HepG2 (cell line): ENCODE results near the gene TCAP. TPM values are rescaled to one million over a fixed set of nuclear protein-coding genes. Genes with fewer than 3 reads are reported as not detected.

ENCODE experiments used
- ELF1 ChIP-seq: sonication (generic); formaldehyde crosslinking; IDR thresholded peaks from 2 replicates; pipeline ENCODE4 v1.4.0; 2020; ENCODE audit warnings: missing genetic modification reagents
- HMGXB4 ChIP-seq, 2 experiments: sonication (generic) in 1 of 2; formaldehyde crosslinking in 1 of 2; IDR thresholded peaks; 2 replicates each; pipeline versions ENCODE4 v1.4.0 to v1.6.1; 2018 to 2020; ENCODE audit warnings: missing genetic modification reagents in 2 of 2, borderline replicate concordance in 1 of 2, low read depth in 1 of 2, mild to moderate bottlenecking in 1 of 2, missing biosample characterization in 1 of 2
- MAZ ChIP-seq, 2 experiments: sonication (generic) in 1 of 2; formaldehyde crosslinking in 1 of 2; IDR thresholded peaks; 2 replicates each; pipeline versions ENCODE4 v1.5.0 to v1.6.1; 2012 to 2020; ENCODE audit warnings: low read depth in 2 of 2, mild to moderate bottlenecking in 2 of 2, borderline replicate concordance in 1 of 2, improper control_type of control experiment in 1 of 2, low read length in 1 of 2, missing genetic modification reagents in 1 of 2, moderate library complexity in 1 of 2
- MEIS1 ChIP-seq: sonication (generic); formaldehyde crosslinking; IDR thresholded peaks from 2 replicates; pipeline ENCODE4 v1.9.0; 2021; ENCODE audit warnings: mild to moderate bottlenecking, missing genetic modification reagents, moderate library complexity, borderline replicate concordance
- RXRA ChIP-seq: sonication (generic); formaldehyde crosslinking; IDR thresholded peaks from 2 replicates; pipeline ENCODE4 v1.5.1; 2020; ENCODE audit warnings: missing genetic modification reagents
- SMAD3 ChIP-seq: sonication (generic); formaldehyde crosslinking; IDR thresholded peaks from 2 replicates; pipeline ENCODE4 v1.4.0; 2020; ENCODE audit warnings: missing genetic modification reagents
- ZFP91 ChIP-seq: sonication (generic); formaldehyde crosslinking; IDR thresholded peaks from 2 replicates; pipeline ENCODE4 v1.9.0; 2022; ENCODE audit warnings: missing genetic modification reagents, mild to moderate bottlenecking, borderline replicate concordance
- ZNF234 ChIP-seq: sonication (generic); formaldehyde crosslinking; conservative IDR thresholded peaks from 2 replicates; pipeline ENCODE4 v1.5.1; 2020; ENCODE audit warnings: mild to moderate bottlenecking, missing genetic modification reagents
- ZNF282 ChIP-seq: fragments of 450-650 bp; IDR thresholded peaks from 2 replicates; pipeline ENCODE4 v1.6.1; 2018; ENCODE audit not compliant: partially characterized antibody
- ZNF34 ChIP-seq: sonication (generic); formaldehyde crosslinking; IDR thresholded peaks from 2 replicates; pipeline ENCODE4 v1.4.0; 2020; ENCODE audit warnings: mild to moderate bottlenecking, missing genetic modification reagents, borderline replicate concordance
- ZNF572 ChIP-seq: sonication (generic); formaldehyde crosslinking; IDR thresholded peaks from 2 replicates; pipeline ENCODE4 v1.5.1; 2020; ENCODE audit warnings: mild to moderate bottlenecking, missing genetic modification reagents
- ZNF614 ChIP-seq: IDR thresholded peaks from 2 replicates; pipeline ENCODE4 v1.6.1; 2018; ENCODE audit warnings: missing biosample characterization, missing genetic modification reagents, inconsistent platforms, borderline replicate concordance
- ZNF616 ChIP-seq: sonication (generic); formaldehyde crosslinking; IDR thresholded peaks from 2 replicates; pipeline ENCODE4 v1.5.0; 2020; ENCODE audit warnings: low read depth, mild to moderate bottlenecking, missing genetic modification reagents
- ZNF687 ChIP-seq: sonication (generic); formaldehyde crosslinking; IDR thresholded peaks from 2 replicates; pipeline ENCODE4 v1.5.1; 2020; ENCODE audit warnings: mild to moderate bottlenecking, missing genetic modification reagents, moderate library complexity
- ZZZ3 ChIP-seq: sonication (generic); formaldehyde crosslinking; IDR thresholded peaks from 2 replicates; pipeline ENCODE4 v1.4.0; 2020; ENCODE audit warnings: missing genetic modification reagents, mild to moderate bottlenecking, borderline replicate concordance
- polyA plus RNA-seq, 8 experiments: library from polyadenylated mRNA; depleted of rRNA in 3 of 8; stranded (reverse) in 7 of 8; unstranded in 1 of 8; fragments of >200 nt; fragmentation: Illumina TruSeq in 4 of 8; extraction: Trizol in 4 of 8; gene quantifications; 2 replicates each; pipeline versions ENCODE4 v1.2.1 to v1.2.3, GENCODE V29; 2011 to 2016; ENCODE audit warnings: low read depth in 4 of 8, missing spikeins in 1 of 8, mixed read lengths in 1 of 8; ENCODE audit not compliant: insufficient read depth in 1 of 8
- total RNA-seq, 5 experiments: library from RNA; depleted of rRNA; stranded (reverse); fragments of >200 nt; fragmentation: Illumina TruSeq; extraction: Trizol; gene quantifications; 2 replicates each; pipeline ENCODE4 v1.2.3, GENCODE V29; 2016; ENCODE audit warnings: low read depth in 1 of 5
- TF ChIP-seq, protein P1 (sequence below): sonication (generic); formaldehyde crosslinking; IDR thresholded peaks from 2 replicates; pipeline ENCODE4 v1.5.1; 2020; ENCODE audit warnings: mild to moderate bottlenecking, moderate library complexity, missing genetic modification reagents

Gene TCAP
- total and polyA plus RNA-seq, 2 of the 13 experiments (the other 11 are each of a cell fraction or from before 2014, with no cell fraction given) = 0.24 to 0.65 TPM

- TF ChIP-seq HMGXB4 (CRISPR knock-in tag; IDR thresholded peaks at IDR 0.05; ENCODE audit: borderline replicate concordance in 1 of 2, low read depth in 1 of 2) (peak; percentile 43 to 69; a peak in 2 of 4 replicates), ZNF282 (no peak), ELF1 (peak; percentile 36; the same call in 1 of the 2 replicates), ZNF687 (CRISPR knock-in tag) (peak; percentile 48), ZNF34 (0 out of 2 replicates have a peak, but pooled peaks have one; percentile 42), MAZ (IDR thresholded peaks at IDR 0.05; ENCODE audit: borderline replicate concordance, low read depth, low read length) (no peak), MAZ (CRISPR knock-in tag; IDR thresholded peaks at IDR 0.05; ENCODE audit: low read depth) (no peak), ZZZ3 (CRISPR knock-in tag) (peak; percentile 40; the same call in 1 of the 2 replicates), ZNF234 (0 out of 2 replicates have a peak, but pooled peaks have one; percentile 57), ZNF614 (CRISPR knock-in tag) (0 out of 2 replicates have a peak, but pooled peaks have one; percentile 16), ZFP91 (CRISPR knock-in tag) (peak; percentile 6; the same call in 1 of the 2 replicates), ZNF572 (CRISPR knock-in tag) (0 out of 2 replicates have a peak, but pooled peaks have one; percentile 78), ZNF616 (CRISPR knock-in tag) (0 out of 2 replicates have a peak, but pooled peaks have one; percentile 5), SMAD3 (CRISPR knock-in tag) (0 out of 2 replicates have a peak, but pooled peaks have one; percentile 21), RXRA (CRISPR knock-in tag) (0 out of 2 replicates have a peak, but pooled peaks have one; percentile 25), MEIS1 (CRISPR knock-in tag) (0 out of 2 replicates have a peak, but pooled peaks have one; percentile 49)
- TF ChIP-seq, protein P1, sequence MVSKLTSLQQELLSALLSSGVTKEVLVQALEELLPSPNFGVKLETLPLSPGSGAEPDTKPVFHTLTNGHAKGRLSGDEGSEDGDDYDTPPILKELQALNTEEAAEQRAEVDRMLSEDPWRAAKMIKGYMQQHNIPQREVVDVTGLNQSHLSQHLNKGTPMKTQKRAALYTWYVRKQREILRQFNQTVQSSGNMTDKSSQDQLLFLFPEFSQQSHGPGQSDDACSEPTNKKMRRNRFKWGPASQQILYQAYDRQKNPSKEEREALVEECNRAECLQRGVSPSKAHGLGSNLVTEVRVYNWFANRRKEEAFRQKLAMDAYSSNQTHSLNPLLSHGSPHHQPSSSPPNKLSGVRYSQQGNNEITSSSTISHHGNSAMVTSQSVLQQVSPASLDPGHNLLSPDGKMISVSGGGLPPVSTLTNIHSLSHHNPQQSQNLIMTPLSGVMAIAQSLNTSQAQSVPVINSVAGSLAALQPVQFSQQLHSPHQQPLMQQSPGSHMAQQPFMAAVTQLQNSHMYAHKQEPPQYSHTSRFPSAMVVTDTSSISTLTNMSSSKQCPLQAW (CRISPR knock-in tag) = peak; percentile 49; the same call in 1 of the 2 replicates
These were observed 41.7 kb upstream of the TCAP start (continued) for GRCh38 chr17:39623356-39623950.
